Left renal cortex interstitium (tissue), 4 donors: ENCODE data around the gene CD44. TPM values are rescaled to one million over a fixed set of nuclear protein-coding genes. Genes with fewer than 3 reads are reported as not detected.

ENCODE experiments used
- DNase-seq, 4 donors: peaks; one replicate each; pipeline ENCODE4 v3.0.0-alpha.2; 2013; ENCODE audit warnings: low read depth in 4 of 4, low spot score in 2 of 4, missing footprints in 1 of 4
- polyA plus RNA-seq, 4 donors: library from polyadenylated mRNA; unstranded; fragments of 120-200 nt; gene quantifications; one replicate each; pipeline ENCODE4 v1.2.1, GENCODE V29; 2013; ENCODE audit not compliant: insufficient read length in 4 of 4

The CD44 gene
- polyA plus RNA-seq, 4 donors = 10.2 to 20.3 (median 10.7) TPM

- DNase-seq = no peak
These were observed 95.6 kb downstream of the CD44 start for GRCh38 chr11:35234460-35235156.

- DNase-seq = no peak
These were observed 96.1 kb downstream of the CD44 start for GRCh38 chr11:35235157-35235468.

GRCh38 chr11:35235498-35235897 is 96.5 kb downstream of the CD44 start:
- no peak for DNase-seq

- no peak for DNase-seq
These were observed 97.1 kb downstream of the CD44 start for GRCh38 chr11:35235936-35236666.

GRCh38 chr11:35236667-35237003 is 97.7 kb downstream of the CD44 start:
- DNase-seq = no peak

- DNase-seq = no peak
These were observed 98.4 kb downstream of the CD44 start for GRCh38 chr11:35237351-35237750.

- DNase-seq = peak in 1 of 4 donors; percentile 42
These were observed 99.1 kb downstream of the CD44 start for GRCh38 chr11:35237860-35238715.

GRCh38 chr11:35238882-35239281 is 99.9 kb downstream of the CD44 start:
- DNase-seq = no peak

GRCh38 chr11:35239471-35240075 is 100.6 kb downstream of the CD44 start:
- DNase-seq = no peak

- no peak for DNase-seq
These were observed 102.1 kb downstream of the CD44 start for GRCh38 chr11:35241083-35241482.

GRCh38 chr11:35241531-35241930 is 102.6 kb downstream of the CD44 start:
- no peak for DNase-seq

GRCh38 chr11:35242412-35243242 is 103.7 kb downstream of the CD44 start:
- DNase-seq = no peak

GRCh38 chr11:35243774-35244173 is 104.8 kb downstream of the CD44 start:
- DNase-seq = no peak

GRCh38 chr11:35245056-35245455 is 106.1 kb downstream of the CD44 start:
- DNase-seq = no peak

- no peak for DNase-seq
These were observed 106.8 kb downstream of the CD44 start for GRCh38 chr11:35245786-35246185.

- no peak for DNase-seq
These were observed 107.8 kb downstream of the CD44 start for GRCh38 chr11:35246745-35247144.

GRCh38 chr11:35247428-35247827 is 108.5 kb downstream of the CD44 start:
- DNase-seq = no peak

- DNase-seq = no peak
These were observed 108.9 kb downstream of the CD44 start for GRCh38 chr11:35247863-35248262.

- no peak for DNase-seq
These were observed 109.8 kb downstream of the CD44 start for GRCh38 chr11:35248558-35249323.

GRCh38 chr11:35250192-35250591 is 111.2 kb downstream of the CD44 start:
- DNase-seq = no peak
